RWPE2 (cell line): ENCODE data around the gene CD8B.
"Not testable (repeated sequence)": the region's sequence is repeated elsewhere in the genome, so short reads cannot be mapped to it uniquely, and the experiment has no call there.

Experiments
- ATAC-seq: fragments of 200-7000 bp; cut with Tn5 transposase; 3 replicates; pipeline ENCODE4 v1.9.1; 2021; ENCODE audit warnings: low read depth
- DNase-seq: peaks from one replicate; pipeline ENCODE4 v3.0.0-alpha.2; 2020; ENCODE audit warnings: low spot score
- H3K27ac ChIP-seq: fragments of 450-650 bp; 2 replicates; pipeline ENCODE4 v1.5.1; 2017; ENCODE audit warnings: mild to moderate bottlenecking; ENCODE audit not compliant: poor library complexity, severe bottlenecking
- H3K27me3 ChIP-seq: fragments of 250-450 bp; sonication (Bioruptor Pico); 2 replicates; pipeline ENCODE4 v1.5.1; 2021; ENCODE audit warnings: mild to moderate bottlenecking, moderate library complexity; ENCODE audit not compliant: insufficient read depth, poor library complexity, severe bottlenecking
- H3K36me3 ChIP-seq: fragments of 250-450 bp; sonication (Bioruptor Pico); 2 replicates; pipeline ENCODE4 v1.5.1; 2020; ENCODE audit warnings: low read depth, mild to moderate bottlenecking, moderate library complexity
- H3K4me1 ChIP-seq: fragments of 250-450 bp; sonication (Bioruptor Pico); 2 replicates; pipeline ENCODE4 v1.5.1; 2021; ENCODE audit warnings: mild to moderate bottlenecking, moderate library complexity; ENCODE audit not compliant: insufficient read depth, poor library complexity, severe bottlenecking
- H3K4me3 ChIP-seq: fragments of 250-450 bp; sonication (Bioruptor Pico); 2 replicates; pipeline ENCODE4 v1.5.1; 2021; ENCODE audit warnings: mild to moderate bottlenecking, moderate library complexity; ENCODE audit not compliant: severe bottlenecking
- H3K9me3 ChIP-seq: fragments of 250-450 bp; sonication (Bioruptor Pico); 2 replicates; pipeline ENCODE4 v1.5.1; 2021; ENCODE audit warnings: mild to moderate bottlenecking, moderate library complexity; ENCODE audit not compliant: severe bottlenecking
- TF ChIP-seq, protein P1 (sequence below): fragments of 450-650 bp; IDR thresholded peaks from one replicate; pipeline ENCODE4 v1.5.1; 2017; ENCODE audit warnings: mild to moderate bottlenecking, moderate library complexity; ENCODE audit not compliant: poor library complexity, severe bottlenecking

The CD8B gene

DNA sequence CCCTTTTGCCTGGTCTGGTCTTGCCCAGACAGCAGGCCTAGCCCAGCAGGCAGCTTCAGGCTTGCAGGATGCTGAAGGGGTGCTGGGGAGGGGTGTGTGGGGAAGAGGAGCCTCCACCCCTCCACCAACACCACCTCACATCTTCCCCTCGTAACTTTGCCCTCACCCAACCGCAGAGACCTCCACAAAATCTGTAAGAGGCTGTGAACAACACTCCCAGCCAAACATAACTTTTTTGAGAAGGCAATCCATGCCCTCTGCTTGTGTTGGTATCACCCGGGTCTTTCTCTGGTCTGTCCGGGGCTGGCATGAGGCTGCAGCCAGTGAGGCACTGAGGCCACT lies 26.2 kb downstream of the CD8B start:
- H3K27ac ChIP-seq, DNase-seq, H3K9me3 ChIP-seq, H3K4me1 ChIP-seq, H3K27me3 ChIP-seq, H3K4me3 ChIP-seq, H3K36me3 ChIP-seq, ATAC-seq: not testable (repeated sequence)

GRCh38 chr2:86833315-86833714 lies 28.4 kb downstream of the CD8B start:
- Histone ChIP-seq H3K4me3 (no peak overlapping the region), H3K36me3 (no peaks in the 10 kb centered on the region), H3K9me3 (no peaks in the 10 kb centered on the region), H3K4me1 (no peaks in the 10 kb centered on the region), H3K27me3 (no peaks in the 10 kb centered on the region), H3K27ac (no peak overlapping the region)
- no peak for DNase-seq
- ATAC-seq: no peak
- TF ChIP-seq, protein P1, sequence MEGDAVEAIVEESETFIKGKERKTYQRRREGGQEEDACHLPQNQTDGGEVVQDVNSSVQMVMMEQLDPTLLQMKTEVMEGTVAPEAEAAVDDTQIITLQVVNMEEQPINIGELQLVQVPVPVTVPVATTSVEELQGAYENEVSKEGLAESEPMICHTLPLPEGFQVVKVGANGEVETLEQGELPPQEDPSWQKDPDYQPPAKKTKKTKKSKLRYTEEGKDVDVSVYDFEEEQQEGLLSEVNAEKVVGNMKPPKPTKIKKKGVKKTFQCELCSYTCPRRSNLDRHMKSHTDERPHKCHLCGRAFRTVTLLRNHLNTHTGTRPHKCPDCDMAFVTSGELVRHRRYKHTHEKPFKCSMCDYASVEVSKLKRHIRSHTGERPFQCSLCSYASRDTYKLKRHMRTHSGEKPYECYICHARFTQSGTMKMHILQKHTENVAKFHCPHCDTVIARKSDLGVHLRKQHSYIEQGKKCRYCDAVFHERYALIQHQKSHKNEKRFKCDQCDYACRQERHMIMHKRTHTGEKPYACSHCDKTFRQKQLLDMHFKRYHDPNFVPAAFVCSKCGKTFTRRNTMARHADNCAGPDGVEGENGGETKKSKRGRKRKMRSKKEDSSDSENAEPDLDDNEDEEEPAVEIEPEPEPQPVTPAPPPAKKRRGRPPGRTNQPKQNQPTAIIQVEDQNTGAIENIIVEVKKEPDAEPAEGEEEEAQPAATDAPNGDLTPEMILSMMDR: no peak

DNA sequence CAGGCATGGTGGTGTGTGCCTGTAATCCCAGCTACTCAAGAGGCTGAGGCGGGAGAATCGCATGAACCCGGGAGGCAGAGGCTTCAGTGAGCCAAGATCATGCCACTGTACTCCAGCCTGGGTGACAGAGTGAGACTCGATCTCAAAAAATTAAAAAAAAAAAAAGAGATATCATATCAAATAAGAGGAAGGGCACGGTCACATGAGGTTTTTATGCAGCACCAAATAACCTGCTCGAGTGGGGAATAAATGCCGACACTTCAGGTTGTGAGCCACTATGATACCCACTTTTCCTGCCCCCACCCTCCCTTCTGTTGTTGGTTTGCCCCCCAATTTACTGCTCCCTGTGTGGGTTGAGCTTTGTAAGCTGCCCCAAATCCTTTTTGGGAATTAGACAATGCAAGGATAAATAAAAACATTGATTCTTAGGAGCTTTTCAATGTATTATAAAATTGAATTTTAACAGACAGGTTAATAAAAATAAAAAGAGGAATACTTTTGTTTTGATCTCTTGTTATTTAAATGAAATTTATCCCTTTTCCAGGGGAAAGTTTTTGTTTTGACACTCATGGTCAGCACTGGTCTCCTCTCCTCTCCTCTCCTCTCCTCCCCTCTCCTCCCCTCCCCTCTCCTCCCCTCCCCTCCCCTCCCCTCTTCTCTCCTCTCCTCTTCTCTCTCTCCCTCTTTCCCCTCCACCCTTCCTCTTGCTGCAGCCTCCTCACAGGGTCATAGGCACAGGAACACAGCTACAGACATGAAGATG lies 29.2 kb downstream of the CD8B start:
- DNase-seq: no peak
- ATAC-seq: no peak
- Histone ChIP-seq H3K27ac (no peak overlapping the region), H3K27me3 (no peaks in the 10 kb centered on the region), H3K4me3 (no peak overlapping the region), H3K36me3 (no peaks in the 10 kb centered on the region), H3K4me1 (no peaks in the 10 kb centered on the region), H3K9me3 (no peaks in the 10 kb centered on the region)
- TF ChIP-seq, protein P1: no peak

GRCh38 chr2:86831537-86831936 lies 30.1 kb downstream of the CD8B start:
- H3K4me1 ChIP-seq: no peaks in the 10 kb centered on the region
- H3K27ac ChIP-seq: no peak overlapping the region
- TF ChIP-seq, protein P1: no peak
- no peaks in the 10 kb centered on the region for H3K36me3 ChIP-seq
- DNase-seq (no peak), ATAC-seq (no peak)
- no peak overlapping the region for H3K4me3 ChIP-seq
- no peaks in the 10 kb centered on the region for H3K27me3 ChIP-seq
- no peaks in the 10 kb centered on the region for H3K9me3 ChIP-seq

DNA sequence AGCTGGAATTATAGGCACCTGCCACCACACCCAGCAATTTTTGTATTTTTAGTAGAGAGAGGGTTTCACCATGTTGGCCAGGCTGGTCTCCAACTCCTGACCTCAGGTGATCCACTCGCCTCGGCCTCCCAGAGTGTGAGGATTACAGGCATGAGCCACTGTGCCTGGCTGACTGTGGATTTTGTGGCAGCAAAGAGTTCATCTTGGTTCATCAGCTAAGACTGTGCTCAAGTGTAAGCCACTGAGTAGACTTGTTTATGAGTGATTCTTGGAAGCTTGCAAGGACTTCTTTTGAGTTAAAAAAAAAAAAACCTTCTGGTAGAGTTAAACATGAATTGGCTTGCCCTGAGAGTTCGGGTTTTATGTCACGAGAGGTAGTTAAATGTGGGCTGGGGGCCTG lies 34.7 kb downstream of the CD8B start:
- H3K36me3 ChIP-seq: no peaks in the 10 kb centered on the region
- no peaks in the 10 kb centered on the region for H3K9me3 ChIP-seq
- H3K4me3 ChIP-seq: no peak overlapping the region
- ATAC-seq (no peak), DNase-seq (no peak)
- no peaks in the 10 kb centered on the region for H3K4me1 ChIP-seq
- no peak overlapping the region for H3K27ac ChIP-seq
- TF ChIP-seq, protein P1: no peak
- no peaks in the 10 kb centered on the region for H3K27me3 ChIP-seq
